DMS79 treated with DMSO at 0.1 percent for 48 hours (cell line): Measurements from ENCODE around the gene DRAM2.
"Not testable (repeated sequence)": the region's sequence is repeated elsewhere in the genome, so short reads cannot be mapped to it uniquely, and the experiment has no call there.

Source experiments
- DNase-seq: peaks from one replicate; lab custom pipeline; 2025; lab: John Stamatoyannopoulos, UW

DRAM2 gene

GRCh38 chr1:111142356-111142975 is 2.6 kb upstream of the DRAM2 start:
- DNase-seq = no peak

GRCh38 chr1:111141245-111142220 is 1.6 kb upstream of the DRAM2 start:
- DNase-seq = no peak

GRCh38 chr1:111140680-111140967 is 731 bp upstream of the DRAM2 start:
- DNase-seq = no peak

GRCh38 chr1:111139324-111139955 is 453 bp downstream of the DRAM2 start:
- peak; percentile 76 for DNase-seq

- DNase-seq = no peak
These were observed 6.0 kb downstream of the DRAM2 start for GRCh38 chr1:111133866-111134265.

- DNase-seq = no peak
These were observed 8.2 kb downstream of the DRAM2 start for GRCh38 chr1:111131693-111132092.

GRCh38 chr1:111129376-111129775 is 10.5 kb downstream of the DRAM2 start:
- no peak for DNase-seq

- no peak for DNase-seq
These were observed 11.8 kb downstream of the DRAM2 start for GRCh38 chr1:111127923-111128643.

- DNase-seq = no peak
These were observed 13.5 kb downstream of the DRAM2 start for GRCh38 chr1:111126354-111126753.

GRCh38 chr1:111116496-111116895 is 23.4 kb downstream of the DRAM2 start:
- DNase-seq = no peak

- DNase-seq = no peak
These were observed 29.5 kb downstream of the DRAM2 start for GRCh38 chr1:111110197-111110899.

- DNase-seq = no peak
These were observed 34.9 kb downstream of the DRAM2 start for GRCh38 chr1:111104981-111105380.

GRCh38 chr1:111101854-111102642 is 37.8 kb downstream of the DRAM2 start:
- no peak for DNase-seq

- no peak for DNase-seq
These were observed 40.6 kb downstream of the DRAM2 start for GRCh38 chr1:111099289-111099688.

- no peak for DNase-seq
These were observed 42.4 kb downstream of the DRAM2 start for GRCh38 chr1:111097356-111098099.

GRCh38 chr1:111095421-111095820 is 44.5 kb downstream of the DRAM2 start:
- DNase-seq = not testable (repeated sequence)

- no peak for DNase-seq
These were observed 50.3 kb downstream of the DRAM2 start for GRCh38 chr1:111089638-111090037.

GRCh38 chr1:111085676-111086075 is 54.2 kb downstream of the DRAM2 start:
- no peak for DNase-seq

- no peak for DNase-seq
These were observed 54.9 kb downstream of the DRAM2 start for GRCh38 chr1:111084999-111085398.
